HG03558 (cell line): ENCODE results near the gene FADS2.

Experiments
- ATAC-seq: cut with Tn5 transposase; IDR thresholded peaks from one replicate; pipeline ENCODE4 v1.9.1; 2021; ENCODE audit warnings: moderate number of reproducible peaks; ENCODE audit not compliant: unreplicated experiment; ENCODE audit errors: extremely low read depth

The FADS2 gene

DNA sequence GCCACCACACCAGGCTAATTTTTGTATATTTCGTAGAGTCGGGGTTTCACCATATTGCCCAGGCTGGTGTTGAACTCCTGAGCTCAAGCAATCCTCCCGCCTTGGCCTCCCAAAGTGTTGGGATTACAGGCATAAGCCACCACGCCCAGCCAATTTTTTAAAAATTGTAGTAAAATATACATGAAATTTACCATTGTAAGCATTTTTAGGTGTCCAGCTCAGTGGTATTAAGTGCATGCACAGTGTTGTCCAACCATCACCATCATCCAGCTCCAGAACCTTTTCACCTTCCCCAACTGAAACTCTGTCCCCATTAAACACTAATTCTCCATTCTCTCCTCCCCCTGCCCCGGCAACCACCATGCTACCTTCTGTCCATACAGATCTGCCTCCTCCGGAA lies 54.8 kb downstream of the FADS2 start:
- ATAC-seq: no peak

DNA sequence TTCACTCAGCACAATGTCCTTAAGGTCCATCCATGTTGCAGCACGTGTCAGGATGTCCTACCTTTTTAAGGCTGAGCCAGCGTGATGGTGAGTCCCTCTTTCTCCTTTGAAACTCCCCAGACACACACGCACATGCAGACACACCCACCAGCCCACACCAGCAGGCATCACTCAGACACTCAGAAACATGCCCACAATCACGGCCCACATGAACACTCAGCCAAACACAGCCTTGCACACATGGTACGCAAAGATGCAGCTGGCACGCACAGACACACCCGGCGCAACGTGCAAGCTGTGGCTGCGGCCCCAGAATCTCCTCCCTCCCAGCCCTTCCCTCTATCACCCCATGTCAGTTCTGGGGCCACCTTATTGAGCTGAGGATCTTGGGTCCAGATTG lies 55.2 kb downstream of the FADS2 start:
- no peak for ATAC-seq

- ATAC-seq: no peak
These were observed 55.8 kb downstream of the FADS2 start for GRCh38 chr11:61883947-61884346.

DNA sequence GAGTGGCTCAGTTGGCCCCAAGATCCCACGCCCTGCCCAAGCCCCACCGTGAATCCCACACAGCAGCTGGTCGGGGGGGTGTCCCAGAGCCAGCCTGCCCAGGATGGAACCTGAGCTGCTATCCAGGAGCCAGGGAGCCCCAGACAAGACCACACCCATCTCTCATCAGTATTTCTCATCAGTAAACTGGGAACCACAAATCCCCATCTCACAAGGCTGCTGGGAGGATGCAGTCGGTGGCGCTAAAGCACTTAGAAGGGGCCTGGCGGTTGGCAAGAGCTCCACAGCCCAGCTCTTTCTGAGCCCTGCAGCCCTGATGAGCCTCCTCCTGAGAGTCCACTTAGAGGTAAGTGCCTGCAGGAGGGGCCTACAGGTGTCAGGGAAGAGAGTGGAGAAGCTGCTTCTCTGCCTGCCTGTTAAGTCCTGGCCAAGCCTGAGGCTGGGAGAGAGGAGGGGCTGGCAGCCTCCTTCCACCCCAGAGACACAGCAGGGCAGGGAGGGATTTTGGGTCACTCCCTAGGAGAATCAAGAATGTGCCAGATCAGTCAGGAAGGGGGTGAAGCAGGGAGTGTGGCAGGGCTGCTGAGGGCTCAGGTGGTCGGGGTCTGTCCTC lies 57.2 kb downstream of the FADS2 start:
- ATAC-seq: no peak

- ATAC-seq: no peak
These were observed 57.9 kb downstream of the FADS2 start for GRCh38 chr11:61885784-61886580.

DNA sequence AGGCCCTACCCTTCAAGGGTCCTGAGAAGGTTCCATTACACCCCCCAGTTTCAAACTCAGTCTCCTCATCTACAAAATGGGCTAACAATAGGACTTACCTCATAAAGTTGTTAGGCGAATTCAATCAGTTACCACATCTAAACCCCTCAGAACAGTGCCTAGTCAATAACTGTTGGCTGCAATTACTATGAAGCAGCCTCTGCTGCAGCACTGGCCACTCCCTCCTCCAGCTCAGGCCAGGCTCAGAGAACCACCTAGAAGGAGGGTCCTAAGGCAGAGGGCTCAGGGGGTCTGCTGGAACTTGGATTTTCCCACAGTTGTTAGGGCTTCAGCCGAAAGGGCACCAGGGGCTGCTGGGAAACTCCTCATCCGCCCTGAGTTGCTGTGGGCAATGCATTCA lies 58.5 kb downstream of the FADS2 start:
- no peak for ATAC-seq

DNA sequence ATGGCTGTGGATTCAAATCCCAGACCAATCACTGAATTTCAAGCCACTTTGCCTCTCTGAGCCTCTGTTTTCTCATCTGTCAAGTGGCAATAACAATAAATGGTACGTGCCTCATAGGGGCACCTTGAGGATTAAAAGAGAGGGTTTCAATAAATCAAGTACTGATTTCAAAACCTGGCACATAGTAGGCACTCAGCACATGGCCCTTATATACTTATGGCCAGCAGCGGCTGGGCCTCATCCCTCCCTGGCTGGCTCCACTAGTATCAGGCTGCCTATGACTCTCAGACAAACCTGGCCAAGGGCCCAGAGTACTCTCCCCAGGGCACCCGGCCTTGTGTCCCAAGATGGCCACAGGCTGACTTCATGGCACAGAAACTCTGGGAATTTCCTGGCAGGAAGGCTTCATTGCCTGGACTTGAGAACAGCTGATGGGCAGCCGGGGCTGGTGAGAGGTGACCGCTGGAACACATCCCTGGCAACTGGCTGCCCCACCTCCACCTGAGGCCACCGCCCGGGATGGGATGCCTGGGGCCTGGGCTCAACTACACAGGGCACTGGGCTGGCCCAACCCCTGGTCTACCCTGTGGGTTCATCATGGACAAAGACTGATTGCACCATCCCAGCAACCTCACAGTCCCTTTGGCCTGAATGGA lies 59.9 kb downstream of the FADS2 start:
- no peak for ATAC-seq

DNA sequence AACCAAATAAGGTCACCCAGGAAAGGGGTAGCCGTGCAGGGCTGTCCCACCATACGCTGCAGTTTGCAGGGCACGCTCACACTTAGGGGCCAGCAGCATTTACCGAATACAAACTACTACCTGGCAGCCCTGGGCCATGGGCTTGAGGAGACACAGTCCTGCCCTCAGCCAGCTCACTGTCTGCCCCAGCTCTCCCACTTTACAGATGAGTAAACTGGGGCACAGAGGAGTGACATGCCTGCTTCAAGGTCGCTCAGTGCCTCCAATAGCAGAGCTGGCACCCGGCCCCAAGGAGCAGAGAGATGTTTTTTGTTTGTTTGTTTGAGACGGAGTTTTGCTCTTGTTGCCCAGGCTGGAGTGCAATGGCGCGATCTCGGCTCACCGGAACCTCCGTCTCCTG lies 60.5 kb downstream of the FADS2 start:
- no peak for ATAC-seq

- no peak for ATAC-seq
These were observed 61.7 kb downstream of the FADS2 start for GRCh38 chr11:61889831-61890230.

- peak; percentile 17 for ATAC-seq
These were observed 62.6 kb downstream of the FADS2 start for GRCh38 chr11:61890529-61891330.

- ATAC-seq: peak; percentile 32
These were observed 63.4 kb downstream of the FADS2 start, which contains the start of gene FADS3 for GRCh38 chr11:61891331-61892084. Gene FADS3, minus strand, starts transcription at chr11:61891545. Its CDS starts 164 bp downstream, at chr11:61891381.

DNA sequence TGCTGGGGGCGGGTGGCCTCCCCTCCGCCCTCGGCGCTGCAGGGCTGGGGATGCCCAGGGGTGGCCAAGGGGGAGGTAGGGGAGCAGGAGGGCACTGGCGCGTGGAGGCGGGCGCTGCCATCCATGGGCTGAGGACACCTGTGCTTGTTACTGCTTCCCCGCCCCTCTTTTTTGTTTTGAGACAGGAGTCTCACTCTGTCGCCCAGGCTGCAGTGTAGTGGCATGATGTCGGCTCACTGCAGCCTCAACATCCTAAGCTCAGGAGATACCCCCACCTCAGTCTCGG lies 63.9 kb downstream of the FADS2 start:
- ATAC-seq: peak; percentile 3

- ATAC-seq: no peak
These were observed 65.9 kb downstream of the FADS2 start for GRCh38 chr11:61893981-61894380.

DNA sequence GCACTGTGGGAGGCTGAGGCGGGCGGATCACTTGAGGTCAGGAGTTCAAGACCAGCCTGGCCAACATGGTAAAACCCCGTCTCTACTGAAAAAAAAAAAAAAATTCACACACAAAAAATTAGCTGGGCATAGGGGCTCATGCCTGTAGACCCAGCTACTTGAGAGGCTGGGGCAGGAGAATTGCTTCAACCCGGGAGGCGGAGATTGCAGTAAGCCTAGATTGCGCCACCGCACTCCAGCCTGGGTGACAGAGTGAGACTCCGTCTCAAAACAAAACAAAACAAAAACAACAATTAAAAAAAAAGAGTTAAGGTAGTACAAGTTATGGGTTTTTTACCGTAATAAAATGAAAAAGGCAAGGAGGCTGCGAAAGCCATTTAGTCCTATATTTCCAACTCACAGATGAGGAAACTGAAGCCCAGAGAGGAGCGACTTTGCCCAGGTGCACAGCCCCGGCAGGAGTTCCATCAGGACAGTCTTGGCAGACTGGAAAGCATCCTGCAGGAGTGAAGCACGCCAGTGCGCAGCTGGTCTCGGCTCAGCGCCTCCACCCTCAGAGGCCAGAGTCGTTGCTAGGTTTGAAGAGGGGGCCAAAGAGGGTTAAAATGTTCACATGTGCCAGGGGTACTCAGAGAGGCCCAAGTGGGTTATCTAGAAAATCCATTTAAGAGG lies 67.1 kb downstream of the FADS2 start:
- no peak for ATAC-seq

GRCh38 chr11:61895718-61896059 lies 67.6 kb downstream of the FADS2 start:
- no peak for ATAC-seq

DNA sequence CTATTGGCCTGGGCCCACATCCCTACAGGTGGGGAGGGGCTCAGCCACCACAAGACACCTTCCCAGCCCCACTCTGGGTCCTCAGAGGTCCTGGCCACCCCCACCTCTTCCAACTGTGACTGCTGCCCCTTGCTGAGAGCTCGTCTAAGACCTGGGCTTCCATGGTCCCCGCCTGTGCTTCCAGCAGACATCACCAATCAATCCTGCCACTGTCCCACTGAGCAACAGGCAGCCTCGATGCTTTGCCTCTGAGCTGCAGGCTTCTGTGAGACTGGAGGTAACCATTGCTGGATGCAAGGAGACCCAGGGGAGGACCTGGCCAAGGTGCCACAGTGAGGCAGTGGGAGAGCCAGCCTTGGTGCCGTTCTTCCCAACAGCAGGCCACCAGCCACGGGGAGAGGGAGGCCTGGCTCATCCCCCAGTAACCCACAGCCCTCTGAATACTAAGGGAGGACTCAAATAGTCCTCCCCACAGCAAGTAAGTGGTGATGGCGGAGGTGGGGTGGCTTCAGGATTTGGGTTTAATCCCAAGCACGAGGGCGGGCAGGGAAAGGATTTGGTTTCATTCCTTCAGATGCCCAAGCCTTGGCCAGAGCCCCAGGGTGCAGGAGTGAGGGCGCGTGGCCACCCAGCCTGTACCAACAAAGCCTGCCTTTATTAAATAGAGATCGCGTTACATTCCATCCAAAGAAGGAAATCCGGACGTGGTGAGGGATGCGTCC lies 68.7 kb downstream of the FADS2 start:
- ATAC-seq: no peak

GRCh38 chr11:61897387-61898246 lies 69.5 kb downstream of the FADS2 start:
- ATAC-seq: no peak

DNA sequence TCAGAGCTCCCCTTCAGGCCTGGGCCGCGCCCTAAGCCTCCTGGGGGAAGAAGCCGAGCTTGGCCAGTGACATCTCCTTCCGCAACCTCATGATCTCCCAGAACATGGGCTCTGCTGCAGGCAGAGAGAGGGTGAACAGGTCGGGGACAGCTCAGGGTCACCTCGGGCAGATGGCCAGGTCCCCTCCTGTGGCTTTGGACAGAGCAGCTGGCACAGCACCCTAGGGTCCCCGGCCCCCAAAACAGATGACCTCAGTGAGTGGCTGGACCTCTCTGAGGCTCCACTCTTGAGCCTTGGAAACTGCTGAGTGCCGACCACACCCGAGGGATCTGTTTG lies 70.1 kb downstream of the FADS2 start:
- ATAC-seq: no peak
